IMR-90 (cell line): ENCODE results near the gene PPP1R8. TPM values are rescaled to one million over a fixed set of nuclear protein-coding genes. Genes with fewer than 3 reads are reported as not detected.
"Not testable (repeated sequence)": the region's sequence is repeated elsewhere in the genome, so short reads cannot be mapped to it uniquely, and the experiment has no call there.

Source experiments
- ATAC-seq: fragments of 200-7000 bp; cut with Tn5 transposase; 2 replicates; pipeline ENCODE4 v1.9.1; 2020; ENCODE audit warnings: low read depth, mild to moderate bottlenecking, moderate library complexity
- BruUV-seq: library from RNA; stranded (reverse); fragments of 400-500 nt; replicated peaks from 2 replicates; lab custom pipeline; 2021; lab: Mats Ljungman, UMichigan
- CTCF ChIA-PET: fragments of 300-600 bp; formaldehyde crosslinking; extraction: SDS; loops from one replicate; lab custom pipeline; 2021; ENCODE audit warnings: antibody characterized with exemption; lab: Yijun Ruan, JAX
- POLR2A ChIA-PET: fragments of 300-600 bp; sonication (Branson Sonifier 250); formaldehyde crosslinking; loops from one replicate; lab custom pipeline; 2022; ENCODE audit warnings: antibody characterized with exemption; ENCODE audit not compliant: unreplicated experiment; lab: Charles Lee
- DNase-seq: peaks from one replicate; pipeline ENCODE4 v3.0.0; 2013
- H2AFZ ChIP-seq: replicated peaks from 2 replicates; pipeline ENCODE3; 2013; ENCODE audit warnings: low read length, mild to moderate bottlenecking; ENCODE audit not compliant: poor library complexity
- H2AK5ac ChIP-seq: 2 replicates; pipeline ENCODE4 v1.6.1; 2013; ENCODE audit warnings: low read depth, low read length, inconsistent platforms
- H2AK9ac ChIP-seq: replicated peaks from 2 replicates; pipeline ENCODE3; 2013; ENCODE audit warnings: mild to moderate bottlenecking, low read depth, low read length, moderate library complexity; ENCODE audit not compliant: poor library complexity
- H2BK120ac ChIP-seq: 2 replicates; pipeline ENCODE4 v1.6.1; 2013; ENCODE audit warnings: low read depth, low read length, inconsistent platforms
- H2BK15ac ChIP-seq: 3 replicates; pipeline ENCODE4 v1.6.1; 2013; ENCODE audit warnings: low read depth, low read length, inconsistent platforms
- H2BK20ac ChIP-seq: 2 replicates; pipeline ENCODE4 v1.6.1; 2013; ENCODE audit warnings: low read depth, mild to moderate bottlenecking, inconsistent platforms, low read length, moderate library complexity
- H2BK5ac ChIP-seq: 2 replicates; pipeline ENCODE4 v1.6.1; 2013; ENCODE audit warnings: mild to moderate bottlenecking, low read depth, low read length, inconsistent platforms; ENCODE audit not compliant: poor library complexity, severe bottlenecking
- H3K14ac ChIP-seq: replicated peaks from 2 replicates; pipeline ENCODE4 v1.6.1; 2013; ENCODE audit warnings: low read depth, low read length, inconsistent platforms
- H3K18ac ChIP-seq: 2 replicates; pipeline ENCODE4 v1.6.1; 2013; ENCODE audit warnings: low read depth, low read length, control low read depth
- H3K23ac ChIP-seq: 2 replicates; pipeline ENCODE4 v1.6.1; 2013; ENCODE audit warnings: low read depth, low read length, inconsistent platforms
- H3K27ac ChIP-seq: 2 replicates; pipeline ENCODE4 v1.5.1; 2013; ENCODE audit warnings: mild to moderate bottlenecking, control low read depth, low read length; ENCODE audit not compliant: insufficient read depth
- H3K27me3 ChIP-seq: 2 replicates; pipeline ENCODE4 v1.6.1; 2013; ENCODE audit warnings: low read length; ENCODE audit not compliant: control insufficient read depth, insufficient read depth
- H3K36me3 ChIP-seq: 2 replicates; pipeline ENCODE4 v1.6.1; 2013; ENCODE audit warnings: low read length, mixed read lengths; ENCODE audit not compliant: control insufficient read depth, insufficient read depth
- H3K4ac ChIP-seq: 2 replicates; pipeline ENCODE4 v1.6.1; 2013; ENCODE audit warnings: low read depth, low read length, inconsistent platforms
- H3K4me1 ChIP-seq: 2 replicates; pipeline ENCODE4 v1.6.1; 2013; ENCODE audit warnings: low read length, mixed read lengths; ENCODE audit not compliant: control insufficient read depth, insufficient read depth
- H3K4me2 ChIP-seq: 2 replicates; pipeline ENCODE4 v1.6.1; 2013; ENCODE audit warnings: low read depth, mild to moderate bottlenecking, control low read depth, low read length, moderate library complexity
- H3K4me3 ChIP-seq: 2 replicates; pipeline ENCODE4 v1.5.1; 2013; ENCODE audit warnings: low read depth, mild to moderate bottlenecking, control low read depth, low read length, moderate library complexity; ENCODE audit not compliant: insufficient read depth
- H3K56ac ChIP-seq: 2 replicates; pipeline ENCODE4 v1.6.1; 2013; ENCODE audit warnings: low read length, inconsistent platforms; ENCODE audit not compliant: insufficient read depth; ENCODE audit errors: extremely low read depth
- H3K79me1 ChIP-seq, 2 experiments: 2 replicates each; pipeline ENCODE4 v1.6.1; 2013; ENCODE audit warnings: low read length in 2 of 2, inconsistent platforms in 1 of 2, low read depth in 1 of 2
- H3K9ac ChIP-seq: 2 replicates; pipeline ENCODE4 v1.6.1; 2013; ENCODE audit warnings: low read depth, low read length, control low read depth
- H3K9me1 ChIP-seq: 2 replicates; pipeline ENCODE4 v1.6.1; 2013; ENCODE audit warnings: low read length, inconsistent platforms; ENCODE audit not compliant: insufficient read depth
- H3K9me3 ChIP-seq: 2 replicates; pipeline ENCODE4 v1.6.1; 2013; ENCODE audit warnings: low read length; ENCODE audit not compliant: control insufficient read depth, insufficient read depth
- H4K20me1 ChIP-seq: 2 replicates; pipeline ENCODE4 v1.6.1; 2013; ENCODE audit warnings: low read length, inconsistent platforms; ENCODE audit not compliant: insufficient read depth
- H4K5ac ChIP-seq: 2 replicates; pipeline ENCODE4 v1.6.1; 2013; ENCODE audit warnings: mild to moderate bottlenecking, low read depth, low read length, control low read depth
- H4K8ac ChIP-seq, 2 experiments: 2 replicates each; pipeline ENCODE4 v1.6.1; 2013; ENCODE audit warnings: low read depth in 2 of 2, low read length in 2 of 2, control low read depth in 1 of 2, inconsistent platforms in 1 of 2
- H4K91ac ChIP-seq: 2 replicates; pipeline ENCODE4 v1.6.1; 2013; ENCODE audit warnings: low read depth, low read length, inconsistent platforms; ENCODE audit not compliant: insufficient read depth
- CHD1 ChIP-seq: IDR thresholded peaks from 2 replicates; pipeline ENCODE4 v1.6.1; 2012; ENCODE audit warnings: low read depth, low read length, improper control_type of control experiment
- MAZ ChIP-seq: IDR thresholded peaks from 2 replicates; pipeline ENCODE4 v1.6.1; 2012; ENCODE audit warnings: low read depth, mild to moderate bottlenecking, low read length, improper control_type of control experiment, moderate library complexity, borderline replicate concordance
- RAD21 ChIP-seq: IDR thresholded peaks from 2 replicates; pipeline ENCODE4 v1.6.1; 2012; ENCODE audit warnings: low read length, improper control_type of control experiment
- USF2 ChIP-seq: fragments of 150-350 bp; IDR thresholded peaks from 2 replicates; pipeline ENCODE4 v1.6.1; 2017; ENCODE audit warnings: mild to moderate bottlenecking, antibody characterized with exemption, low read length, low read depth
- WGBS, 2 experiments: methylation state at CpG; one replicate each; pipeline versions ENCODE4 v1.1.5 to v1.1.7; 2013; ENCODE audit warnings: missing lambda C conversion rate in 2 of 2; ENCODE audit not compliant: insufficient read length in 1 of 2; ENCODE audit errors: extremely low coverage in 2 of 2; 5-methylcytosine and 5-hydroxymethylcytosine counted together
- dilution Hi-C: fragments of 300-500 bp; cut with HindIII; formaldehyde crosslinking; loops from one replicate; pipeline ENCODE4 v1.14.3; 2018; ENCODE audit warnings: low sequenced_read_pairs; ENCODE audit not compliant: unreplicated experiment
- in situ Hi-C: fragments of 300-500 bp; cut with MboI; formaldehyde crosslinking; loops from 3 replicates; pipeline ENCODE4 v1.14.3; 2019; ENCODE audit warnings: low sequenced_read_pairs, inconsistent platforms, mixed read lengths
- intact Hi-C: fragments of 100-400 bp; cut with micrococcal nuclease; formaldehyde crosslinking; loops from 2 replicates; pipeline ENCODE4 v1.10.0; 2022
- polyA plus RNA-seq, 3 experiments: library from polyadenylated mRNA; depleted of rRNA; stranded (reverse); fragments of >200 nt; gene quantifications; 2 replicates each; pipeline ENCODE4 v1.2.3, GENCODE V29; 2012; ENCODE audit warnings: low replicate concordance in 1 of 3
- total RNA-seq: library from RNA; depleted of rRNA; stranded (reverse); fragments of >200 nt; gene quantifications from 2 replicates; pipeline ENCODE4 v1.2.3, GENCODE V29; 2012

PPP1R8 gene
- total and polyA plus RNA-seq, 2 of the 4 experiments (the other 2 are of a cell fraction) = 53.8 to 80.1 TPM

- Histone ChIP-seq H3K79me1 (peaks cover 0 to 4% of the 10 kb centered on the region in 2 experiments; a peak in 1 of 4 replicates), H4K5ac (no peak overlapping the region), H3K14ac (no peak overlapping the region), H3K27ac (no peak overlapping the region), H2BK20ac (no peak overlapping the region), H4K8ac (no peak overlapping the region), H3K4me1 (no peaks in the 10 kb centered on the region), H2AK9ac (no peak overlapping the region), H2BK5ac (no peak overlapping the region), H3K4me2 (no peak overlapping the region), H3K4me3 (no peak overlapping the region), H4K91ac (no peak overlapping the region), H3K9me3 (no peaks in the 10 kb centered on the region), H3K4ac (no peak overlapping the region), H2BK120ac (no peak overlapping the region), H3K9ac (no peak overlapping the region), H3K23ac (no peak overlapping the region), H3K56ac (no peak overlapping the region), H2AFZ (no peak overlapping the region), H3K27me3 (no peaks in the 10 kb centered on the region), H3K18ac (no peak overlapping the region), H2AK5ac (no peak overlapping the region), H3K9me1 (peaks cover 9% of the 10 kb centered on the region; the same call in 1 of the 2 replicates), H4K20me1 (no peaks in the 10 kb centered on the region), H2BK15ac (no peak overlapping the region), H3K36me3 (peaks cover 12% of the 10 kb centered on the region)
- no TSS peak for BruUV-seq
- no CpG with 5 or more reads among the region's 2 CpGs for WGBS, 2 experiments
- ChIA-PET POLR2A (no interaction called here), CTCF (interaction anchor here (0.7 kb wide), 1 partner anchor 55 kb away, joined by 3 read pairs; no protein-coding TSS in a partner anchor)
- DNase-seq = no peak
- intact Hi-C loops (no loop called here), in situ Hi-C loops (no loop called here), dilution Hi-C loops (no loop called here)
- TF ChIP-seq RAD21 = no peak
- no peak for TF ChIP-seq CHD1
- TF ChIP-seq MAZ = no peak
- TF ChIP-seq USF2 = no peak
- ATAC-seq = no peak
These were observed 23.2 kb upstream of the PPP1R8 start for GRCh38 chr1:27807385-27807784.

GRCh38 chr1:27808131-27808530 lies 22.5 kb upstream of the PPP1R8 start:
- H3K18ac ChIP-seq, H4K5ac ChIP-seq, H4K91ac ChIP-seq, dilution Hi-C loops, H3K9ac ChIP-seq, H2AK9ac ChIP-seq, H2BK15ac ChIP-seq, H3K9me3 ChIP-seq, H2BK120ac ChIP-seq, ATAC-seq, DNase-seq, POLR2A ChIA-PET, H4K8ac ChIP-seq, in situ Hi-C loops, H3K4me3 ChIP-seq, H3K4ac ChIP-seq, H3K4me1 ChIP-seq, intact Hi-C loops, H3K79me1 ChIP-seq, H4K20me1 ChIP-seq, H3K56ac ChIP-seq, H2AK5ac ChIP-seq, H3K27me3 ChIP-seq, H3K27ac ChIP-seq, H3K9me1 ChIP-seq, H3K23ac ChIP-seq, H3K14ac ChIP-seq, BruUV-seq, H2BK20ac ChIP-seq, H2AFZ ChIP-seq, H3K4me2 ChIP-seq, H2BK5ac ChIP-seq: not testable (repeated sequence)
- no CpG with 5 or more reads among the region's 3 CpGs for WGBS, 2 experiments
- CTCF ChIA-PET = interaction anchor here (0.7 kb wide), 1 partner anchor 56 kb away, joined by 3 read pairs; no protein-coding TSS in a partner anchor
- peaks cover 17% of the 10 kb centered on the region for H3K36me3 ChIP-seq
